AG09309 (cell line): Measurements from ENCODE around the gene SPEM2.

Source experiments
- DNase-seq: peaks from one replicate; pipeline ENCODE4 v3.0.0-alpha.2; 2010; ENCODE audit warnings: low read depth
- H3K4me3 ChIP-seq: 2 replicates; pipeline ENCODE4 v1.5.1; 2011; ENCODE audit warnings: mild to moderate bottlenecking, low read depth, low read length, moderate library complexity; ENCODE audit not compliant: control insufficient read depth
- CTCF ChIP-seq: IDR thresholded peaks from 2 replicates; pipeline ENCODE4 v1.5.1; 2011; ENCODE audit warnings: mild to moderate bottlenecking, low read depth, low read length, inconsistent platforms; ENCODE audit not compliant: insufficient read depth, control insufficient read depth; ENCODE audit errors: missing control alignments

SPEM2 gene

GRCh38 chr17:7383742-7384488, 41.5 kb upstream of the SPEM2 start:
- TF ChIP-seq CTCF: no peak
- no peak for DNase-seq
- H3K4me3 ChIP-seq: no peak overlapping the region

- no peak for DNase-seq
- TF ChIP-seq CTCF: no peak
- no peak overlapping the region for H3K4me3 ChIP-seq
Measured at GRCh38 chr17:7384489-7385081, 40.8 kb upstream of the SPEM2 start.

GRCh38 chr17:7388856-7389255, 36.6 kb upstream of the SPEM2 start:
- no peak for DNase-seq
- H3K4me3 ChIP-seq: no peak overlapping the region
- no peak for TF ChIP-seq CTCF

GRCh38 chr17:7389924-7390910, 35.2 kb upstream of the SPEM2 start:
- no peak overlapping the region for H3K4me3 ChIP-seq
- DNase-seq: no peak
- no peak for TF ChIP-seq CTCF

GRCh38 chr17:7391307-7391706, 34.1 kb upstream of the SPEM2 start:
- DNase-seq: no peak
- no peak for TF ChIP-seq CTCF
- H3K4me3 ChIP-seq: no peak overlapping the region

GRCh38 chr17:7392696-7393612, 32.5 kb upstream of the SPEM2 start:
- TF ChIP-seq CTCF: no peak
- DNase-seq: no peak
- H3K4me3 ChIP-seq: peak overlapping the region; percentile 78
